CD4-positive, alpha-beta T cell treated with Interleukin-21 for 1 hour (primary cell): ENCODE results near the gene AK9.
"Not testable (repeated sequence)": the region's sequence is repeated elsewhere in the genome, so short reads cannot be mapped to it uniquely, and the experiment has no call there.

Experiments used
- DNase-seq: peaks from one replicate; pipeline ENCODE4 v3.0.0-alpha.2; 2020

Gene AK9

DNA sequence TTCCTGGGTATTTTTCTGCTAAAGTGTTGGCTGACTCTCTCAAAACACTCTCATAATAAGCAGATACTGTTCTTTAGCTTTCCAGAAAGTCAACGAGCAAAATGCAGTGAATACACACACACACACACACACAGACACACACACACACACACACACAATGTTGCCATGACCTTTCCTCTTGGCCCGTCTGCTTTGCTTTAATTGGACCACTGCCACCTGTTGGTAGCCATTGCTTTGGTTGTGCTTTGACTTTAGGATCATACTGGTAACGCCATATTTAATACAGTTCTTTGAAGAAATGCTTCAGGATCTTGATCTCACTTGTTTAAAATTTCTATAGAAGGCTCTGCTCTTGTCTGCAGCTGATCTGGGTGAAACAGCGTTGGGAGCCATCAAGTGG lies 4.5 kb upstream of the AK9 start:
- DNase-seq = peak; percentile 16

DNA sequence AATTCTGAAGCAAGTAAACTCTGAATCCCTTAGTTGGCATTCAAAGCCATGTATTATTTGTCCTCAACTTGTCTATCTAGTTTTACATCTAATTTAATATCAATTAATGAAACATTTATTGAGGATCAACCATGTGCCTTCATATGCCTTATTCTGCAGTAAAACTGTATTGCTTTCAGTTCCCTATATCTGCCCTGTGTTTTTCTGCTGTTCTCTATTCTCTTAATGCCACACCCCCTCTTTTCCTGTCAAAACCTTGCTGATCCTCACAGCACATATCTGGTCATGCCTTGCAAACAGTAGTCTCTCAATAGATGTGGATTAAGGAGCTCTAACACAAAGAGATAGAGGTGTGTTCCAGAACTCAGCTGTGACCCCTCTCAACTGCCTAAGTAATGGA lies 2.1 kb upstream of the AK9 start:
- DNase-seq = no peak

DNA sequence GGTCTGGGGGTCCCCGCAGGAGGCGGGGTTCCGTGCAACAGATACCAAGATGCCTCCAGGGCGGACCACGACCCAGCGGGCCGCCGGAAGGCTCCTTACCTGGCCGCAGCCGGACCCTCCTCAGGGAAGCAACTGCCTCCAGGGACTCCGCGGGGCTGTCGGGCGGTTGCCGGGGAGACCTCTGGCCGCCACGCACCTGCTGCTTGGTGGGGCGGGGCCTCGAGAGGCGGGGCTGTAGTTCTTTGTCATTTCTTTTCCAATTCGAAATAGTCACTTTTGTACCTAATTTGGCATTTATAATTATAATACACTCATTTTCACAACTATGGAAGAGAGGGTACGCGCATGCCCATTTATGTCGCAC lies 647 bp downstream of the AK9 start:
- peak; percentile 57 for DNase-seq

DNA sequence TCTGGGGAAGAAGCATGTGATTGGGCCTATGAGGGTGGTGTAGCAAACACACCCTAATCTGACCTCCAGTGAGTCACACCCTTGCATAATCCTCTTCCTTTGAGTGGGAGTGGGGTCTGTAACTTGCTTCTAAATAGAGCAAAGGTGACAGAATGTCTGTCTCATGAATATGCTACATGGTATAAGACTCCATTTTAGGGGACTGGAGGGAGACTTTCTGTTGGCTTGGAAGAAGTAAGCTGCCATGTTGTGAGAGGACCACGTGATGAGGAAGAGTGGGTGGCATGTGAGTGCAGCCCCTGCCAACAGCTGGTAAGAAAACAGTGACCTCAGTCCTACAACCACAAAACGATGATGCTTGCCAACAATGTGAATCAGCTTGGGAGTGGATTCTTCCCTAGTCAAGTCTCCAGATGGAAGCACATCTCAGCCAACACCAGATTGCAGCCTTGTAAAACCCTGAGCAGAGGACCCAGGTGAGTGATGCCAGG lies 3.7 kb downstream of the AK9 start:
- no peak for DNase-seq

DNA sequence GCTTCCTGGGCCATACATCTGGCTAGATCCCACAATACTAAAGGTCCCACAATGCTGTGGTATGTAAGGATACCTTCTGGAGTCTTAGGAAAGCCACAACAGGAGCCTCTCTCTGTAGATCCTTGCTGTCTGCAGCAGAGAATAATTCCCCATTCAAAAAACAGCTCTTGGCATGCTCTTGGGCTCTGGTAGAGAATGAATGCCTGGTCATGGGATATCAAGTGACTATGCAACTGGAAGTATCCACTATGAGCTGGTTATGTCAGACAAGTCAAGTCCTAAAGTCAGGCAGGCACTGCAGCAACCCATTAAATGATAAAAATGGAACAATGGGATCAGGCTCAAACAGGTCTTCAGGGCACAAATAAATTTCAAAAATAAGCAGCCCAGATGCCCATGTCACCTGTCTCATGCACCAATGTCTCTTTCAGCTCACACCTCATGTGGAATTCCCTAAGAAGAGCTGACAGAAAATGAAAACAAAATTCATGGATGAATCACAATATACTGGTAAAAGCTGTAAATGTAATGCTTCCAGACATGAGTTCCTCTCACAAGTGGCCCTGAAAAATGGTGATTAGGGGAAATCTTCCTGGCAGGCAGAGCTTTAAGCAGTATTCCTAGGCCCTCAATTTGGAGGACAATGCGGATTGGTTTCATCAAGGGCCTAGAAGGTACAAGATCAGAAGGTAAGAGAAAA lies 4.3 kb downstream of the AK9 start:
- DNase-seq = no peak

DNA sequence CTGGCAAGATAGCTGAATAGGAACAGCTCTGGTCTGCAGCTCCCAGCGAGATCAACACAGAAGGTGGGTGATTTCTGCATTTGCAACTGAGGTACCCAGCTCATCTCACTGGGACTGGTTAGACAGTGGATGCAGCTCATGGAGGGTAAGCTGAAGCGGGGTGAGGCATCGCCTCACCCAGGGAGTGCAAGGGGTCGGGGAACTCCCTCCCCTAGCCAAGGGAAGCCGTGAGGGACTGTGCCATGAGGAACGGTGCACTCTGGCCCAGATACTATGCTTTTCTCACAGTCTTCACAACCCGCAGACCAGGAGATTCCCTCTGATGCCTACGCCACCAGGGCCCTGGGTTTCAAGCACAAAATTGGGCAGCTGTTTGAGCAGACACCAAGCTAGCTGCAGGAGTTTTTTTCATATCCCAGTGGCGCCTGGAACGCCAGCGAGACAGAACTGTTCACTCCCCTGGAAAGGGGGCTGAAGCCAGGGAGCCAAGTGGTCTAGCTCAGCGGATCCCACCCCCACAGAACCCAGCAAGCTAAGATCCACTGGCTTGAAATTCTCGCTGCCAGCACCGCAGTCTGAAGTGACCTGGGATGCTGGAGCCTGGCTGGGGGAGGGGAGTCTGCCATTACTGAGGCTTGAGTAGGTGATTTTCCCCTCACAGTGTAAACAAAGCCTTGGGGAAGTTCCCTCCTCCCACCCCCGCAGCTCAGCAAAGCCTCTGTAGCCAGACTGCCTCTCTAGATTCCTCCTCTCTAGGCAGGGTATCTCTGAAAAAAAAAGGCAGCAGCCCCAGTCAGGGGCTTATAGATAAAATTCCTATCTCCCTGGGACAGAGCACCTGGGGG lies 12.1 kb downstream of the AK9 start:
- DNase-seq = not testable (repeated sequence)

DNA sequence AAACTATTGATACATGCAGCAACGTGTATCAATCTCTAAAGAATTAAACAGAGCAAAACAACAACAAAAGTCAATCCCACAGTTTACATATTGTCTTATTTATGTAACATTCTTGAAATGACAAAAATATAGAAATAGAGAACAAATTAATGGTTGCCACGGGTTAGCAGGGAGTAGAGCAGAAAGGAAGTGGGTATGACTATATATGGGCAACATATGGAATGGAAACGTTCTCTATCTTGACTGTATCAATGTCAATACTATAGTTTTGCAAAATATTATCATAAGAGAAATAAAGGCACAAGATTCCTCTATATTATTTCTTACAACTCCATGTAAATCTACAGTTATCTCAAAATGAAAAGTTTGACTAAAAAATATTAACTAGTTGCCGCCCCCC lies 12.8 kb downstream of the AK9 start:
- DNase-seq = no peak

DNA sequence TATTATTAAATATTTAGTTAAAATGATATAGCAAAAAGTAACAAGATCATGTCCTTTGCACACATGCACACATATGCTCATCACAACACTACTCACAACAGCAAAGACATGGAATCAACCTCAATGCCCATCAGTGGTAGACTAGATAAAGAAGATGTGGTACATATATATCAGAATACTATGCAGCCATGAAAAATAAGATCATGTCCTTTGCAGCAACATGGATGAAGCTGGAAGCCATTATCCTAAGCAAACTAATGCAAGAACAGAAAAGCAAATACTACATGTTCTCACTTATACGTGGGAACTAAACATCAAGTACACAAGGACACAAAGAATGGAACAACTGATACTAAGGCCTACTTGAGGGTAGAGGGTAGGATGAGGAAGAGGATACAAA lies 14.3 kb downstream of the AK9 start:
- no peak for DNase-seq

DNA sequence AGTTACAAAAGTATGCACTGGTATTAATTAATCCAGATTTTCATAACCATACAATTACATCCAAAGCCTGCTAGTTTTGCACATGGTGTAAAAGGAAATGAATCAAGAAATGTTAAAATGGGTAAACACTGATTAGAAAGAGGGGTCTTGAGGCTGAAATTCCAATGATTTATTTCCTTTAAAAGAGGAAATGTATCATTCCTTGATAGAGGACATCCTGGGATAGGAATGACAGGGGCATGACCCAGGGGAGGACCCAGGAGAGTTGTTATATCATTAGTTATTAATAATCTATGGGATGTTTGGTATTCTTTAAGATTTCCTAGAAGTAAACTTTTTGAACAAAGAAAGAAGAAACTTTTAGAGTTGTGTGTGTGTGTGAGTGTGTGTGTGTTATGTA lies 18.2 kb downstream of the AK9 start:
- DNase-seq = no peak

DNA sequence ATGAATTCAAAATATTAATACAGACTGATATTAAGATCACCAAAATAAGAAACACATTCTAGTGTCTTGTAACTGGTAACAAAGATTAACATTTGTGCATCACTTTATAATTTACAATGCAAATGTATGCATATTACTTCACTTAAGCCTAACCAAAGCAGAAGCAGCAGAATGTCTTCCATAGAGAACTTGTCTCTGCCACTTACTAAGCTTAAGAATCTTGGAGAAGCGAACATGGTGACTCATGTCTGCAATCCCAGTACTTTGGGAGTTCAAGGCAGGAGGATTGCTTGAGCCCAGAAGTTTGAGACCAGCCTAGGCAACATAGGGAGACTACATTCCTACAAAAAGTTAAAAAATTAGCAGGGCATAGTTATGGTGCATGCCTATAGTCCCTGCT lies 18.8 kb downstream of the AK9 start:
- no peak for DNase-seq

DNA sequence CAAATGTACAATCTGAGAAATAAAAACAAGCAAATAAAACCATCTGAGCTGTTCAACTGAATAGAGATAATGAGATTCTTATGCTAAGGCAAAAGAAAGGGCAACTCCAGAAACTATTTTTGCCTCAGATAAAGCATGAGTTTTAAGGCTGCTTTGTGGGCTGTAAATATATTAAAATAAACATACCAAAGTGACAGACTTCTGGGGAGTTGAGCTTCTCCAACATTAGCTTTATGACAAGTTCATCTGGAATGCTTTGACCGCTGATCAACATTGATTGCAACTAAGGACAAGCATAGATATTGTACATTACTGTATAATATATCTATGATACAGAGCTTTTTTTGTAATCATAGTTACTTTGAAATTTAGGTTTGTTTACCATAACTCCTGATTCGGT lies 19.3 kb downstream of the AK9 start:
- DNase-seq = no peak

DNA sequence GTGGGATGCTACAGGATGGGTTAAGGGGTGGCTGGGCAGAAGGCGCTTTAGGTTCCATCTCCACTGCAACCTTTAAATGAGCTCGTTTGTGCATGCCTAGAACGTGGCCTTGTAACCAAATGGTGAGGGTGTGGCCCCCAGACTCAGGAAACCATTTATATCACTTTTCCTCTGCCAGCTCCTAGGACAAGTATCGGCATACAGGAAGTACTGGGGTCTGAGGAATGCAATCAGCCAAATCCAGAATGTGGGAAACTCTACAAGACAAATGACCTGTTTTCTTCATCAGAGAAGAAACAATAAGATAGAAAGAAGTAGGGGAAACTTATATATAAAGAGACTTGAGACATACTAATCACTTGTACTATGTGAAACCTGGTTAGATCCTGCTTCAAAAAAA lies 21.2 kb downstream of the AK9 start:
- DNase-seq = no peak

DNA sequence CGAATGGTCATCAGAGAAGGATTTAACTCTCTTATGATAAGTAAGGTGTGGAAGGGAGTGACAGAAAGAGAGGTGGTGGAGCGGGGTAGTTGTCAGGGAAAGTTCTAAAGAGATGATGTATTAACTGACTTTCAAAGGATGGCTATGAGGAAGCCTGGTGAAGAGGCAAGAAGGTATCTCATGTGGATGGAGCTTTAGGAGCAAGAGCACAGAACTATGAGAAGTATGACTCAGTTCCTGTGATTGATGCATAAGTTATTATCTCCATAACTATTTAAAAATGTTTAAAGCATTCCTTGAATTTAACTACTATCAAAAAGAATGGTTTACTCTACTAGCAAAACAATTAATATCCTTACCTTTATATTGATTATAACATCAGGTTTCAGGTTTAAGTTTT lies 28.8 kb downstream of the AK9 start:
- DNase-seq = no peak

DNA sequence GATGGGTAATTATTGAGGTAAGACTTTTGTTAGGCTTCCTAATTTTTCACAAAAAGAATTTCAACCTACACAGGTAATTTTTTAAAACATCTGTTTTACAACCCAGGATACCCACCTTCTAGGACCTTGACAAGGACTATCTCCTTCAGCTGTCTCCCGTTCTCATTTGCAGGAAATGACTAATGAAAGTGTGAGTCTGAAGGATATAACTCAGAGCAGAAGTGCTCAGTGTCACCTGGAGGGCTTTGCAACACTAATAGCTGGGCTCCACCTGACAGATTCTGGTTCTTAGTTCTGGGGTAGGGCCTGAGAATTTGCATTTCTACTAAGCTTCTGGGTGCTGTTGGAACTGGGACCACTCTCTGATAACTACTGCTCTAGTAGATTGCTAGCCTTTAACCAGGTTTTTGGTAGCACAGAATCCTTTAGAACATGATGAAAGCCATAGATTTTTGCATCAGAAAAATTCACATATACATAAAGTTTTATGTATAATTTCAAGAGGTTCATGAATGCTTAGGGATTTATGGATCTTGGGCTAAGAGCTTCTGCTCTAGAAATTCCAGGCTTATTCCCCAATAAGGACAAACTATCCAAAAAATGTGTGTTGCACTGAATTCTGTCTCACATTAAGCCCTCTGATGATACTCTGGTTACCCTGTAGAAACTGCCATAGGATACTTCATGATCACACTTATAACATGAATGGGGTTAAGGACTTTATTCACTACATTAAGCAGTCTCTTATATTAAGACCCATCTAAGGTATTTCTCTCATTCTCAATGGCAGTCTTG lies 30.3 kb downstream of the AK9 start:
- no peak for DNase-seq

DNA sequence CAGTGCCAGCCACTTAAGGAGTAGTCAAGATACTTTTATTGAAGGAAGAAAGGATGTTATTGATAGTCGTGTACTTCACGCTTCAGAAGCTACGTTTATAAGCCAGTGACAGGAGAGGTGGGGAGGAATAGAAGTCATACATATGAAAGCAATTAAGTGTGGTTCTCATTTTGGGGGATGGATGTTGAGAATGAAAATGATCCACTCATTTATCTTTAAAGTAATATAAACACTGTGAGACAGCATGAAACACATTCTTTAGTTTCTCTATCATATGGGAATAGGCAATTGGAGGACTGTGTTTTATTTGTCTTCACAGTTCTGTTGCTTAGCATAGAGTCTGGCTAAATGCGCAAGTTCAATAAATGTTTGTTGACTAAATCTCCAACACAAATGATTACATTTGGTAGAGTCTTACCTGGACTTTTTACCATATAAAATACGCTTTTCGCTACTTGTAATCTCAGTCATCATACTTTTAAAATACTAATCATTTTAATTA lies 35.2 kb downstream of the AK9 start:
- DNase-seq = no peak

DNA sequence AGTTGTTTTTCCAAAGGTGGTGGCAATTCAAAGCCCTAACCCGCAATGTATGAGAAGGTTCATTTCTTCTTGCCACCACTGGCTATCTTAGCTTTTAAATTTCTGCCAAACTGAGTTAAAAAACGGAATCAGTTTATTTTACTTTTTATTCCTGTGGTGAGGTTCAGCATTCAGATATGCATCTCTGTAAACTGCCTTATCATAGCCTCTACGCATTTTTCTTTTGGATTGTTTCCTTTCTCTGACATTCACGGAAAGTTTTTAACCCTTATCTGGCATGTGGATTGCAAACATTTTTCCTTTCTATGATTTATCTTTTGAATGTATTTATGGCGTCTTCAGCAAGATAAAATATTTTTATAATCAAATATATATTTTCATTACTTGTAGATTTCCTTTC lies 37.7 kb downstream of the AK9 start:
- DNase-seq = no peak

DNA sequence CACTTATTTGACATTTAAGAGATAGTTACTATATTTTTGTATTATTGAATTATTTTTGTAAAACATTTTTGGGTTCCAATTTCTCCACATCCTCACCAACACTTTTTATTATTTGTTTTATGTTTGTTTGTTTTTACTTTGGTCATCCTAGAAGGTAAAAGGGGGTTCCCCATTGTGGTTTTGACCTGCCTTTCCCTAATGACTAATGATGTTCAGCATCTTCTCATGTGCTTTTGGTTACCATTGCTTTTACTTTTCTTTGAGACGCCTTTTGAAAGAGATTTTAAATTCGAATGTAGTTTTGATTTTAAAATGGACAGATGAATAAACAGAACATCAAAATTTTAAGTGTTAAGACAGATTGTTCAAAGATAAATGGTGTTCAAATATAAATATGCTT lies 46.9 kb downstream of the AK9 start:
- no peak for DNase-seq

DNA sequence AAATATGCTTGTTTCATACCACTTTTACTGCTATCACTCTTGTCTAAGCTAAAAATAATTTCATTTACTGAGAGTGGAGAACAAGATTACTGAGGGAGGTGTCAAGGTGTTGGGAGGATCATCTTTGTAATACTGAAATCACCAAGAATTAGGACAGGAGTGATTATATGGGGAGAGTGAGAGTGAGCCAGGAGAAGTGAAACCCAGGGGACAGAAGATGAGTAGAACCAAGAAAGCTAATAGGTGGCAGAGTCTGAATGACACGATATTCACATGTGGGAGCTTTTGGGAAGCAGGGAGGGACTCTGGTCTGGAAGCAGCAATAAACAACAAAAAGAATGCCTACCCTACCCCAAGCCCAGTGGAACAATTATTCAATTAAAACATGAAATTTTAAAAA lies 58.6 kb downstream of the AK9 start:
- DNase-seq = no peak

DNA sequence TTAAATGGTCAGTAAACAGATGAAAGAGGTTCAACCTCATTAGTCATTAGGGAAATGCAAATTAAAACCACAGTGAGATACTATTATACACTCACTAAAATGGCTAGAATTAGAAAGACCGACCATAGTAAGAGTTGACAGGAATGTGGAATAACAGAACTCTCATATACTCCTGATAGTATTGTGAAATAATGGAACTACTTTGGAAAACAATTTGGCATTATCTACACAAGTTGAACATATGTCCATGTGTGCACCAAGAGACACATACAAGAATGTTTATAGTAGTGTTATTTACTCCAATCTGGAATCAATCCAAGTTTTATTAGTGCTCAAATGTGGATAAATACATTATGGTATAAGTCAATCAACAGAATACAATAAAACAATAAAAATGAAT lies 59.6 kb downstream of the AK9 start:
- no peak for DNase-seq

DNA sequence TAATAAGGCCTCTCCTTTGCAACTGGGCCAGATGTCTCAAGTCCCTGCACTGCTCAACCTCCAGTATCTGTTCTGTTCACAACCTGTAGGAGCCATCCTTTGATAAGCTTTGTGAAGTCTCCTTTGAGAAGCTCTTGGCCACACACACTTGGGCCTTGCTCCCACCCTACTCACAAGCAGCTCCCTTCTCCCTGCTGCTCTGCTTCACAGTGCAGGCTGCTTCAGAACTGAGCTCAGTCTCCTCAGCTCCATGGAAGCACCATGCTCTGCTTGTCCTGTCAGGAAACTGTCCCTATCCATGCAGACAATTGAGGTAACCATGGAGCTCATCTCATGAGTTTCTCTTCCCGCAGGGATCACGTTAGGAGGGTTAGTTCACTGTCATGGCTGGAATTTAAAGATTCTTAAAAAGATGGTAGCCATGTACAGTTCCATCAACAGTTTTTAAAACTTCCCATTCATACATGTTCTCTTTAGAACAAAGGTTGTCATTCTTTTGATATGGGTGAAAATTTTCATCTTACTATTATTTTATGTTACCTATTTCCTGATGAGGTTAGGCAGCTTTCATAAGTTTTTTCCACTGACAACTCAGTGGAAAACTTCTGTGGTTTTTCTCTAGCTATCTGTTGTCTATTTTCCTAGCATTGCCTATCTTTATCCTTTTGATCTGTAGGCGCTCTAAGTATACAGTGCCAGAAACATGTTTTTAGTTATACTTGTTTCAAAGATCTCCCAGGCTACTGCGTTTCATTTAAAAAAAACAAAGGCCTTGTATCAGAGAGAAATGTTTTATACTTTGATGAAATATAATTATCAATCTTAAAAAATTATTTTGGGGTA lies 62.6 kb downstream of the AK9 start:
- no peak for DNase-seq

DNA sequence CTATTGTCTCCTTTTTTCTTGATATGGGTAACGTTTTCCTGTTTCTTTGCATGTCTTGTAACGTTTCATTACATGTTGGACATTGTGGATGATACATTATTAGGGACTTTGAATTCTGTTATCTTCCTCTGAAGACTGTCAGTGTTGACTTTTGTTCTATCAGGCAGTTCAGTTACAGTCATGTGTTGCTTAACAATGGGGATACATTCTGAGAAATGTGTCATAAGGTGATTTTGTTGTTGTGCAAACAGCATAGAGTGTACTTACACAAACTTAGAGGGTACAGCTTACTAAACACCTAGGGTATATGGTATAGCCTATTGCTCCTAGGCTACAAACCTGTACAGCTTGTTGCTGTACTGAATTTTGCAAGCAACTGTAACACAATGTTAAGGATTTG lies 64.7 kb downstream of the AK9 start:
- DNase-seq = no peak

DNA sequence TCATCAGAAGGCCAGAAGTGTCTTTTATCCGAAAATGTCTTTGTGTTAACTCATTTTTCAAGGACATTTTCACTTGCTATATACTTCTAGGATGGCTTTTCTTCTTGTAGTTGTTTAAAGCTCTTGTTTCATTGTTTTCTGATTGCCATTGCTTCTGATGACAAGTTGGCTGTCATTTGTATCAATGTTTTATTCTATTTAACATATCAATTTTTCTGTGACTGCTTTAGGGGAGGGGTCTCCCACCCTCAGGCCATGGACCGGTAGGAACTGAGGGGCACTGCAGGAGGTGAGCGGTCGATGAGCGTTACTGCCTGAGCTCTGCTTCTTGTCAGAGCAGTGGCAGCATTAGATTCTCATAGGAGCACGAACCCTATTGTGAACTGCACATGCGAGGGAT lies 65.8 kb downstream of the AK9 start:
- DNase-seq = no peak

DNA sequence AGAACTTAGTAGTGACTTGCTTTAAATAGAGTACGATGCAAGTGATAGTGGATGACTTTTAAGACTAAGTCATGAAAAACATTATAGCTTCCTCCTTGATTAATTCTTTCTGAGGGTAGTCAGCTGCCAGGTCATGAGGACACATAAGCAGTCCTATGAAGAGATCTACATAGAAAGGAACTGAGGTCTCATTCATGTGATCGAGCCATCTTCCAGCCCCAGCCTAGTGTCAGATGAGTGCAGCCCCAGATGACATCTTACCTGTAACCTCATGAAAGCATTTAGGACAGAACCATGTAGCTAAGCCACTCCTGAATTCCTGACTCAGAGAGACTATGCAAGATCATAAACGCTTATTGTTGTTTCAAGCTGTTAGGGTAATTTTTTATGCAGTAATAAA lies 67.7 kb downstream of the AK9 start:
- no peak for DNase-seq
